Measurements from ENCODE around the gene MDN1. TPM values are rescaled to one million over a fixed set of nuclear protein-coding genes. Genes with fewer than 3 reads are reported as not detected.

Gene MDN1
- total RNA-seq, 4 donors from 2014 or later = 14.5 to 38.6 (median 27.8) TPM

DNA sequence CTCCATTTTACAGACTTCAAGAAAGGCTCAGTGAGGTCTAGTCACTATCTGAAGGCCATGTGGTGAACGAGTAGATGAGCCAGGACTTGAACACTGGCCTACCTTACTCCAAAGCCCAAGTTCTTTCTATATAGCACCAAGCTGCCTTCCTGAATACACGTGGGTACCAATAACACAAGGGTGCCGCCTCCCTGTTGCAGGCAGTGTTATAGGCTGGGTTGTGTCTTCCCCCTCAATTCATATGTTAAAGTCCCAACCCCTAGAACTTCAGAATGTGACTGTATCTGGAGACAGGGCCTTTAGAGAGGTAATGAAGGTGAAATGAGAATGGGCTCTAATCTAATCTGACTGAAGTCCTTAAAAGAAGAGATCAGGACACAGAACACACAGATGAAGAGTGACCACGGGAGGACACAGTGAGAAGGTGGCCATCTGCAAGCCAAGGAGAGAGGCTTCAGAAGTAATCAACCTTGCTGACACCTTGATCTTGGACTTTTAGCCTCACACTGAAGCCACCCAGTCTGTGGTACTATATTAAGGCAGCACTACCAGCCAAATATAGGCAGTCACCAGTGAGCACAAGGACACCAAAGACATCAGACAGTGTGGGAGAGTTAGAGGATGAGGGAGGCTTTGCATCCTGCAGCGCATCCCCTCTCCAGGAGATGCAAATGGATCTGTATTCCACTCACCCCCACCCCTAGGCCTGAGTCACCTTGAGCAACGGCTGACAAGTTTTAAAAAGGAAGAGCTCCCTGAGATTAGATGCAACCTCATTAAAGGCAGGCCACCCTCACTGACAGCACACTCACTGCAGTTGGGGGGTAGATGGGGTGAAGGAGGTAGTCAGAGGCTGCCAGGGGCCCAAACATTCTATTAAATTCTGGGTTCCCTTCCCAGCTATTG lies 140.1 kb downstream of the MDN1 start:
- H3K4me3 ChIP-seq (ENCODE audit: low read depth, poor library complexity, severe bottlenecking) = no peak overlapping the region
- TF ChIP-seq, protein P1, sequence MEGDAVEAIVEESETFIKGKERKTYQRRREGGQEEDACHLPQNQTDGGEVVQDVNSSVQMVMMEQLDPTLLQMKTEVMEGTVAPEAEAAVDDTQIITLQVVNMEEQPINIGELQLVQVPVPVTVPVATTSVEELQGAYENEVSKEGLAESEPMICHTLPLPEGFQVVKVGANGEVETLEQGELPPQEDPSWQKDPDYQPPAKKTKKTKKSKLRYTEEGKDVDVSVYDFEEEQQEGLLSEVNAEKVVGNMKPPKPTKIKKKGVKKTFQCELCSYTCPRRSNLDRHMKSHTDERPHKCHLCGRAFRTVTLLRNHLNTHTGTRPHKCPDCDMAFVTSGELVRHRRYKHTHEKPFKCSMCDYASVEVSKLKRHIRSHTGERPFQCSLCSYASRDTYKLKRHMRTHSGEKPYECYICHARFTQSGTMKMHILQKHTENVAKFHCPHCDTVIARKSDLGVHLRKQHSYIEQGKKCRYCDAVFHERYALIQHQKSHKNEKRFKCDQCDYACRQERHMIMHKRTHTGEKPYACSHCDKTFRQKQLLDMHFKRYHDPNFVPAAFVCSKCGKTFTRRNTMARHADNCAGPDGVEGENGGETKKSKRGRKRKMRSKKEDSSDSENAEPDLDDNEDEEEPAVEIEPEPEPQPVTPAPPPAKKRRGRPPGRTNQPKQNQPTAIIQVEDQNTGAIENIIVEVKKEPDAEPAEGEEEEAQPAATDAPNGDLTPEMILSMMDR (IDR thresholded peaks at IDR 0.05) = no peak
- TF ChIP-seq POLR2A (IDR thresholded peaks at IDR 0.05) = no peak
- no peak for DNase-seq (ENCODE audit: low spot score in 2 of 2)
- intact Hi-C loops (cut with DNase I; ENCODE audit: low total_unique reads) = no loop called here
- 83% methylated on average over 6 of the region's 6 CpGs for WGBS, 2 donors

DNA sequence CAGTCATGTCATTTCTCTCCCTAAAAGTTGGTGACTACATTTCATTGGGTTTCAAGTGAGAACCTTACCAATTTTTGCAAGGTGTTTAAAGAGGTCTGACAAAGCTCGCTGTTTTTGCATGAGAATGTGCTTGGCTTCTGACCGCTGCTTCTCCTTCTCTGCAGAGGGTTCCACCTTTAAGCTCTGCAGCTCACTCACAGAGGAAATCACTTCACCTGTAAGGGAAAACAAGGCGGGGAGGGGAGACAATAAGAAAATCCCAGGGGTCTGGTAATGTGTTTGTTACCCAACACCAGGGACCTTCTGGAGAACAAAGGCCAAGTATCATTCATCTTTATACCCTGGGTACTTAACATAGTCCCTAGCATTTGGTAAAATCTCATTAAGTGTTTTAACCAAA lies 141.1 kb downstream of the MDN1 start:
- WGBS, 2 donors = 91 to 92% methylated on average over 3 of the region's 3 CpGs
- TF ChIP-seq, protein P1 (IDR thresholded peaks at IDR 0.05) = no peak
- no peak for TF ChIP-seq POLR2A (IDR thresholded peaks at IDR 0.05)
- DNase-seq (ENCODE audit: low spot score in 2 of 2) = no peak
- no peak overlapping the region for H3K4me3 ChIP-seq (ENCODE audit: low read depth, poor library complexity, severe bottlenecking)
- intact Hi-C loops (cut with DNase I; ENCODE audit: low total_unique reads) = no loop called here

DNA sequence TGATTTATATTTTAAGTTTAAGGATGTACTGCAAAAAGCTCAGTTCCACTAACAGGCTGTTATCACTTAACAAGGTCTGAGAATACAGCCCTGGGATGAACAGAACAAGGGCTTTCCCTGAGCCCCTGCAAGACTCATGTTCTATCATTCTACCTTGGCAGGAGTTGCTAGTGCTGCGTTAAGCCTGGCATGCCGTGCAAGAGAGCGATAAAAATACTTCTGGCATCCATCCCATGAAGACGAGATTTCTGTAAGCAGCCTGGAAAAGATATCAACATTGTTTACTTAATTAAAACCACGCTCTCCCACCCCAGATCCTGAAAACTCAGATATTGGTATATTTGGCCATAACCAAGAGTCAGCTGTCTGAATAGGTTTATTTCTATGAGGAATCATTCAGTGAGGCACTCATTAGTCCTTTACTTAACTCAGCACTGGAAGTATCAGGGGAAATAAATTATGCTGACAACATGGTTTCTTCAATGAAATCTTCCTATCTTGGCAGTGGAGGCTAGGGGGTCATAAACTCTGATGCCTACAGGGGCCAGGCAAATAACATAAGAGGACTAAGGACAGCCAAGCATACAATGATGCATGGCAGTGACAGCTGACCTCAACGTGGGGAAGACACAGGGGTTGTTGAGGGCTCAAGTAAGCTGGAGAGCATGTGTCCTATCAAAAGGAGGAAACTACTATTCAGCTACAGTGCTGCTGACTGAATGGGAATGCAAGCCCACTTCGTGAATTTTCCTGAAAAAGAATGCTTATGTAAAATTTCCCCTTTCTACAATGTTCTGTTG lies 143.4 kb downstream of the MDN1 start:
- DNase-seq (ENCODE audit: low spot score in 2 of 2) = no peak
- H3K4me3 ChIP-seq (ENCODE audit: low read depth, poor library complexity, severe bottlenecking) = no peak overlapping the region
- intact Hi-C loops (cut with DNase I; ENCODE audit: low total_unique reads) = no loop called here
- 49 to 61% methylated on average over 7 of the region's 7 CpGs for WGBS, 2 donors
- TF ChIP-seq POLR2A (IDR thresholded peaks at IDR 0.05) = no peak
- TF ChIP-seq, protein P1 (IDR thresholded peaks at IDR 0.05) = no peak

GRCh38 chr6:89670935-89671565 lies 148.5 kb downstream of the MDN1 start:
- H3K4me3 ChIP-seq (ENCODE audit: low read depth, poor library complexity, severe bottlenecking) = no peak overlapping the region
- 94 to 97% methylated on average over 7 of the region's 7 CpGs for WGBS, 2 donors
- intact Hi-C loops (cut with DNase I; ENCODE audit: low total_unique reads) = no loop called here
- no peak for DNase-seq (ENCODE audit: low spot score in 2 of 2)
- TF ChIP-seq POLR2A (IDR thresholded peaks at IDR 0.05) = no peak
- TF ChIP-seq, protein P1 (IDR thresholded peaks at IDR 0.05) = no peak

- 70 to 73% methylated on average over 6 of the region's 6 CpGs for WGBS, 2 donors
- DNase-seq (ENCODE audit: low spot score in 2 of 2) = no peak
- TF ChIP-seq POLR2A (IDR thresholded peaks at IDR 0.05) = no peak
- TF ChIP-seq, protein P1 (IDR thresholded peaks at IDR 0.05) = no peak
- intact Hi-C loops (cut with DNase I; ENCODE audit: low total_unique reads) = no loop called here
- no peak overlapping the region for H3K4me3 ChIP-seq (ENCODE audit: low read depth, poor library complexity, severe bottlenecking)
Observed at GRCh38 chr6:89669002-89669401, 150.6 kb downstream of the MDN1 start.
